HepG2 (cell line): ENCODE results near the gene TPX2. TPM values are rescaled to one million over a fixed set of nuclear protein-coding genes. Genes with fewer than 3 reads are reported as not detected.

ENCODE experiments used
- CREM ChIP-seq, 2 experiments: sonication (generic) in 1 of 2; formaldehyde crosslinking in 1 of 2; IDR thresholded peaks; 2 replicates each; pipeline versions ENCODE4 v1.4.0 to v1.6.1; 2016 to 2020; ENCODE audit warnings: antibody characterized with exemption in 1 of 2, mild to moderate bottlenecking in 1 of 2, missing genetic modification reagents in 1 of 2
- DR1 ChIP-seq: sonication (generic); formaldehyde crosslinking; IDR thresholded peaks from 2 replicates; pipeline ENCODE4 v1.8.0; 2021; ENCODE audit warnings: mild to moderate bottlenecking, missing genetic modification reagents, inconsistent platforms
- ELF3 ChIP-seq: IDR thresholded peaks from 2 replicates; pipeline ENCODE4 v1.6.1; 2016; ENCODE audit warnings: missing genetic modification reagents, missing compliant biosample characterization
- MED1 ChIP-seq: sonication (generic); formaldehyde crosslinking; IDR thresholded peaks from 2 replicates; pipeline ENCODE4 v1.4.0; 2020; ENCODE audit warnings: missing genetic modification reagents
- NBN ChIP-seq: fragments of 450-650 bp; conservative IDR thresholded peaks from 2 replicates; pipeline ENCODE4 v1.6.1; 2017
- NFKB2 ChIP-seq: sonication (generic); formaldehyde crosslinking; IDR thresholded peaks from 2 replicates; pipeline ENCODE4 v1.4.0; 2020; ENCODE audit warnings: missing genetic modification reagents, borderline replicate concordance
- RARG ChIP-seq: sonication (generic); formaldehyde crosslinking; IDR thresholded peaks from 2 replicates; pipeline ENCODE4 v1.4.0; 2020; ENCODE audit warnings: low read depth, mild to moderate bottlenecking, missing genetic modification reagents
- REXO4 ChIP-seq: sonication (generic); formaldehyde crosslinking; IDR thresholded peaks from 2 replicates; pipeline ENCODE4 v1.8.0; 2022; ENCODE audit warnings: missing genetic modification reagents, mild to moderate bottlenecking, borderline replicate concordance
- SMAD3 ChIP-seq: sonication (generic); formaldehyde crosslinking; IDR thresholded peaks from 2 replicates; pipeline ENCODE4 v1.4.0; 2020; ENCODE audit warnings: missing genetic modification reagents
- YEATS4 ChIP-seq: sonication (generic); formaldehyde crosslinking; IDR thresholded peaks from 2 replicates; pipeline ENCODE4 v1.4.0; 2020; ENCODE audit warnings: missing genetic modification reagents, borderline replicate concordance
- ZBTB3 ChIP-seq: sonication (generic); formaldehyde crosslinking; IDR thresholded peaks from 2 replicates; pipeline ENCODE4 v1.4.0; 2020; ENCODE audit warnings: low read depth, mild to moderate bottlenecking, moderate library complexity, missing genetic modification reagents, borderline replicate concordance
- ZKSCAN1 ChIP-seq: fragments of 150-350 bp; IDR thresholded peaks from 2 replicates; pipeline ENCODE4 v1.6.1; 2014; ENCODE audit warnings: low read length
- ZNF264 ChIP-seq: sonication (generic); formaldehyde crosslinking; IDR thresholded peaks from 2 replicates; pipeline ENCODE4 v1.4.0; 2020; ENCODE audit warnings: missing genetic modification reagents
- ZNF782 ChIP-seq: sonication (generic); formaldehyde crosslinking; IDR thresholded peaks from 2 replicates; pipeline ENCODE4 v1.4.0; 2020; ENCODE audit warnings: missing genetic modification reagents, mild to moderate bottlenecking, borderline replicate concordance
- polyA plus RNA-seq, 8 experiments: library from polyadenylated mRNA; depleted of rRNA in 3 of 8; stranded (reverse) in 7 of 8; unstranded in 1 of 8; fragments of >200 nt; fragmentation: Illumina TruSeq in 4 of 8; extraction: Trizol in 4 of 8; gene quantifications; 2 replicates each; pipeline versions ENCODE4 v1.2.1 to v1.2.3, GENCODE V29; 2011 to 2016; ENCODE audit warnings: low read depth in 4 of 8, missing spikeins in 1 of 8, mixed read lengths in 1 of 8; ENCODE audit not compliant: insufficient read depth in 1 of 8
- total RNA-seq, 5 experiments: library from RNA; depleted of rRNA; stranded (reverse); fragments of >200 nt; fragmentation: Illumina TruSeq; extraction: Trizol; gene quantifications; 2 replicates each; pipeline ENCODE4 v1.2.3, GENCODE V29; 2016; ENCODE audit warnings: low read depth in 1 of 5
- TF ChIP-seq, protein P1 (sequence below), 2 experiments: fragments of 450-650 bp in 1 of 2; sonication (generic) in 1 of 2; formaldehyde crosslinking; IDR thresholded peaks; 2 replicates each; pipeline versions ENCODE4 v1.5.0 to v1.8.0; 2020 to 2022; ENCODE audit warnings: mild to moderate bottlenecking in 1 of 2, missing genetic modification reagents in 1 of 2
- TF ChIP-seq, protein P2 (sequence below): sonication (generic); formaldehyde crosslinking; IDR thresholded peaks from 2 replicates; pipeline ENCODE4 v1.5.1; 2020; ENCODE audit warnings: mild to moderate bottlenecking, moderate library complexity, missing genetic modification reagents
- TF ChIP-seq, protein P3 (sequence below): IDR thresholded peaks from 2 replicates; pipeline ENCODE4 v1.6.1; 2016; ENCODE audit warnings: low read depth, control low read depth
- TF ChIP-seq, protein P4 (sequence below): sonication (generic); formaldehyde crosslinking; IDR thresholded peaks from 2 replicates; pipeline ENCODE4 v1.5.0; 2020; ENCODE audit warnings: missing genetic modification reagents
- TF ChIP-seq, protein P5 (sequence below): sonication (generic); formaldehyde crosslinking; IDR thresholded peaks from 2 replicates; pipeline ENCODE4 v1.4.0; 2020; ENCODE audit warnings: mild to moderate bottlenecking, missing genetic modification reagents
- TF ChIP-seq, protein P6 (sequence below): sonication (generic); formaldehyde crosslinking; IDR thresholded peaks from 2 replicates; pipeline ENCODE4 v1.4.0; 2020; ENCODE audit warnings: mild to moderate bottlenecking, missing genetic modification reagents

Gene TPX2
- total and polyA plus RNA-seq, 2 of the 13 experiments (the other 11 are each of a cell fraction or from before 2014, with no cell fraction given): 34.3 to 124 TPM

DNA sequence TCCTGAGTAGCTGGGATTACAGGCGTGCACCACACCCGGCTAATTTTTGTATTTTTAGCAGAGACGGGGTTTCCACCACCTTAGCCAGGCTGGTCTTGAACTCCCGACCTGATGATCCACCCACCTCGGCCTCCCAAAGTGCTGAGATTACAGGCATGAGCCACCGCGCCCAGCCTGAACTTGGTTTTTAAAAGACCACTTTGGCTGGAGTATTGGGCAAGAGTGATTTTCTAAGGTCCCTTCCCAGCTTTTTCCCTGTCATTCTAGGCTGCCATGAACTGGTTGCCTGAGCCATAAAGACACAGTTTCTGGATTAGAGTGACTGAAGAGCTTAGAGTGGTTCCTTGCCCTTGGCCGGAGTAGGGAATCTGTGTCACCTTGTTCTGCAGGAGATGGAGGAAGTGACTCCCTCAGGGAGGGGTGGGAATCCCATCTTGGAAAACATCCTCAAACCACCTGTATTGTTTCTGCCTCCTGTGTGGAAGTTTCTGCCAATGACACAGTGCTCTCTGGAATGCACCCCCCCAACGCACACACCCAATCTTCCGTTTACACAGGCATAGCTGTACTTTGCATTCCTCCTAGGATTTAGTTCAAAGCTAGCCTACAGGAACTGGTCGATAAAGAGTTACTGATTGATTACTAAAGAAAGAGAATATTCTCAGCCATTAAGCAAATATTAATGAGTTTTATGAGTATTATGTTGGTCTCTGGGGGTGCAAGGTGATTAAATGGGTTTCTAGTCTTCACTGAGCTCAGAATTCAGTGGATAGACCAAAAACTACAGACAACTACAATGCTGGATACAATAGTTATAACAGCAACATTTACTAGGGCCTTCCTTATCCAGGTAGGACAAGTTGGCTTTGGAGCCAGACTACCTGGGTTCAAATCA is 34.6 kb upstream of the TPX2 start (continued):
- TF ChIP-seq, protein P1, sequence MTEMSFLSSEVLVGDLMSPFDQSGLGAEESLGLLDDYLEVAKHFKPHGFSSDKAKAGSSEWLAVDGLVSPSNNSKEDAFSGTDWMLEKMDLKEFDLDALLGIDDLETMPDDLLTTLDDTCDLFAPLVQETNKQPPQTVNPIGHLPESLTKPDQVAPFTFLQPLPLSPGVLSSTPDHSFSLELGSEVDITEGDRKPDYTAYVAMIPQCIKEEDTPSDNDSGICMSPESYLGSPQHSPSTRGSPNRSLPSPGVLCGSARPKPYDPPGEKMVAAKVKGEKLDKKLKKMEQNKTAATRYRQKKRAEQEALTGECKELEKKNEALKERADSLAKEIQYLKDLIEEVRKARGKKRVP (CRISPR knock-in tag; IDR thresholded peaks at IDR 0.05): peak in 1 of 2 experiments; percentile 92; a peak in 2 of 4 replicates
- TF ChIP-seq ZNF782: peak; percentile 59; the same call in 1 of the 2 replicates
- TF ChIP-seq, protein P2, sequence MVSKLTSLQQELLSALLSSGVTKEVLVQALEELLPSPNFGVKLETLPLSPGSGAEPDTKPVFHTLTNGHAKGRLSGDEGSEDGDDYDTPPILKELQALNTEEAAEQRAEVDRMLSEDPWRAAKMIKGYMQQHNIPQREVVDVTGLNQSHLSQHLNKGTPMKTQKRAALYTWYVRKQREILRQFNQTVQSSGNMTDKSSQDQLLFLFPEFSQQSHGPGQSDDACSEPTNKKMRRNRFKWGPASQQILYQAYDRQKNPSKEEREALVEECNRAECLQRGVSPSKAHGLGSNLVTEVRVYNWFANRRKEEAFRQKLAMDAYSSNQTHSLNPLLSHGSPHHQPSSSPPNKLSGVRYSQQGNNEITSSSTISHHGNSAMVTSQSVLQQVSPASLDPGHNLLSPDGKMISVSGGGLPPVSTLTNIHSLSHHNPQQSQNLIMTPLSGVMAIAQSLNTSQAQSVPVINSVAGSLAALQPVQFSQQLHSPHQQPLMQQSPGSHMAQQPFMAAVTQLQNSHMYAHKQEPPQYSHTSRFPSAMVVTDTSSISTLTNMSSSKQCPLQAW: peak; percentile 100
- TF ChIP-seq ELF3: peak; percentile 100
- TF ChIP-seq DR1 (CRISPR knock-in tag): 0 out of 2 replicates have a peak, but pooled peaks have one; percentile 57
- peak; percentile 96 for TF ChIP-seq YEATS4 (CRISPR knock-in tag)
- no peak for TF ChIP-seq NBN
- TF ChIP-seq, protein P3, sequence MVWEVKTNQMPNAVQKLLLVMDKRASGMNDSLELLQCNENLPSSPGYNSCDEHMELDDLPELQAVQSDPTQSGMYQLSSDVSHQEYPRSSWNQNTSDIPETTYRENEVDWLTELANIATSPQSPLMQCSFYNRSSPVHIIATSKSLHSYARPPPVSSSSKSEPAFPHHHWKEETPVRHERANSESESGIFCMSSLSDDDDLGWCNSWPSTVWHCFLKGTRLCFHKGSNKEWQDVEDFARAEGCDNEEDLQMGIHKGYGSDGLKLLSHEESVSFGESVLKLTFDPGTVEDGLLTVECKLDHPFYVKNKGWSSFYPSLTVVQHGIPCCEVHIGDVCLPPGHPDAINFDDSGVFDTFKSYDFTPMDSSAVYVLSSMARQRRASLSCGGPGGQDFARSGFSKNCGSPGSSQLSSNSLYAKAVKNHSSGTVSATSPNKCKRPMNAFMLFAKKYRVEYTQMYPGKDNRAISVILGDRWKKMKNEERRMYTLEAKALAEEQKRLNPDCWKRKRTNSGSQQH (CRISPR knock-in tag): peak; percentile 97
- peak; percentile 99 for TF ChIP-seq CREM (IDR thresholded peaks at IDR 0.05)
- no peak for TF ChIP-seq CREM (CRISPR knock-in tag; IDR thresholded peaks at IDR 0.05)
- peak; percentile 100 for TF ChIP-seq MED1 (CRISPR knock-in tag)
- peak; percentile 98 for TF ChIP-seq ZNF264 (CRISPR knock-in tag)
- TF ChIP-seq, protein P4, sequence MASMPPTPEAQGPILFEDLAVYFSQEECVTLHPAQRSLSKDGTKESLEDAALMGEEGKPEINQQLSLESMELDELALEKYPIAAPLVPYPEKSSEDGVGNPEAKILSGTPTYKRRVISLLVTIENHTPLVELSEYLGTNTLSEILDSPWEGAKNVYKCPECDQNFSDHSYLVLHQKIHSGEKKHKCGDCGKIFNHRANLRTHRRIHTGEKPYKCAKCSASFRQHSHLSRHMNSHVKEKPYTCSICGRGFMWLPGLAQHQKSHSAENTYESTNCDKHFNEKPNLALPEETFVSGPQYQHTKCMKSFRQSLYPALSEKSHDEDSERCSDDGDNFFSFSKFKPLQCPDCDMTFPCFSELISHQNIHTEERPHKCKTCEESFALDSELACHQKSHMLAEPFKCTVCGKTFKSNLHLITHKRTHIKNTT (CRISPR knock-in tag): 0 out of 2 replicates have a peak, but pooled peaks have one; percentile 86
- no peak; the same call in 1 of the 2 replicates for TF ChIP-seq REXO4 (CRISPR knock-in tag)
- no peak for TF ChIP-seq NFKB2
- TF ChIP-seq RARG (CRISPR knock-in tag): 0 out of 2 replicates have a peak, but pooled peaks have one; percentile 85
- TF ChIP-seq, protein P5, sequence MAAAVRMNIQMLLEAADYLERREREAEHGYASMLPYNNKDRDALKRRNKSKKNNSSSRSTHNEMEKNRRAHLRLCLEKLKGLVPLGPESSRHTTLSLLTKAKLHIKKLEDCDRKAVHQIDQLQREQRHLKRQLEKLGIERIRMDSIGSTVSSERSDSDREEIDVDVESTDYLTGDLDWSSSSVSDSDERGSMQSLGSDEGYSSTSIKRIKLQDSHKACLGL (CRISPR knock-in tag): no peak
- TF ChIP-seq, protein P6, sequence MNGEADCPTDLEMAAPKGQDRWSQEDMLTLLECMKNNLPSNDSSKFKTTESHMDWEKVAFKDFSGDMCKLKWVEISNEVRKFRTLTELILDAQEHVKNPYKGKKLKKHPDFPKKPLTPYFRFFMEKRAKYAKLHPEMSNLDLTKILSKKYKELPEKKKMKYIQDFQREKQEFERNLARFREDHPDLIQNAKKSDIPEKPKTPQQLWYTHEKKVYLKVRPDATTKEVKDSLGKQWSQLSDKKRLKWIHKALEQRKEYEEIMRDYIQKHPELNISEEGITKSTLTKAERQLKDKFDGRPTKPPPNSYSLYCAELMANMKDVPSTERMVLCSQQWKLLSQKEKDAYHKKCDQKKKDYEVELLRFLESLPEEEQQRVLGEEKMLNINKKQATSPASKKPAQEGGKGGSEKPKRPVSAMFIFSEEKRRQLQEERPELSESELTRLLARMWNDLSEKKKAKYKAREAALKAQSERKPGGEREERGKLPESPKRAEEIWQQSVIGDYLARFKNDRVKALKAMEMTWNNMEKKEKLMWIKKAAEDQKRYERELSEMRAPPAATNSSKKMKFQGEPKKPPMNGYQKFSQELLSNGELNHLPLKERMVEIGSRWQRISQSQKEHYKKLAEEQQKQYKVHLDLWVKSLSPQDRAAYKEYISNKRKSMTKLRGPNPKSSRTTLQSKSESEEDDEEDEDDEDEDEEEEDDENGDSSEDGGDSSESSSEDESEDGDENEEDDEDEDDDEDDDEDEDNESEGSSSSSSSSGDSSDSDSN (CRISPR knock-in tag): peak; percentile 79; the same call in 1 of the 2 replicates
- TF ChIP-seq SMAD3 (CRISPR knock-in tag): peak; percentile 100
- TF ChIP-seq ZBTB3 (CRISPR knock-in tag): peak; percentile 98
- no peak for TF ChIP-seq ZKSCAN1
